Tibial nerve (tissue), 3 donors: ENCODE results near the gene BACH2.

Experiments used
- POLR2A ChIP-seq, 2 donors: fragments of 450-650 bp; IDR thresholded peaks; one replicate each; pipeline ENCODE4 v1.6.1; 2017; ENCODE audit warnings: antibody characterized with exemption in 2 of 2, mild to moderate bottlenecking in 2 of 2, moderate library complexity in 2 of 2
- TF ChIP-seq, protein P1 (sequence below), 5 experiments: fragments of 200-600 bp in 3 of 5; fragments of 450-650 bp in 2 of 5; sonication (generic) in 3 of 5; IDR thresholded peaks; one replicate each; pipeline ENCODE4 v1.5.1; 2016 to 2019; ENCODE audit warnings: antibody characterized with exemption in 5 of 5, mild to moderate bottlenecking in 3 of 5, moderate library complexity in 2 of 5

DNA sequence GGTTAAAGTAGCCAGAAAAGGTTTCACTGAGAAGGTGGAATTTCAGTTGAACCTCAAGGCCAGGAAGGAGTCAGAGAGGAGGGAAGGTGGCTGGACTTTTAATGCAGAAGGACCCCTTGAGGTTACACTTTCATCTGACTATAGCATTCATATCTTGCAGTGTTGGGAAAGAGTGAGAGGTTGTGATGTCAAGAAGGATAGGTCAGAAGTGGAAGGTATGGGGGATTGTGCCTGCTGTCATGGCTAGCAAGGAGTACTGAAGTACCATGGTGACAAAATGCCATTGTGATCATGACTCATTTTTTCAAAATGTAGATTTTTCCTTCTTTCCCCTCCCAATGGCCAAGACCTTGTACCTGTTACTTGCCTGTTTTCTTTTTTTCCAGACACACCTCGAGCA, 5.2 kb upstream of the BACH2 start:
- TF ChIP-seq, protein P1, sequence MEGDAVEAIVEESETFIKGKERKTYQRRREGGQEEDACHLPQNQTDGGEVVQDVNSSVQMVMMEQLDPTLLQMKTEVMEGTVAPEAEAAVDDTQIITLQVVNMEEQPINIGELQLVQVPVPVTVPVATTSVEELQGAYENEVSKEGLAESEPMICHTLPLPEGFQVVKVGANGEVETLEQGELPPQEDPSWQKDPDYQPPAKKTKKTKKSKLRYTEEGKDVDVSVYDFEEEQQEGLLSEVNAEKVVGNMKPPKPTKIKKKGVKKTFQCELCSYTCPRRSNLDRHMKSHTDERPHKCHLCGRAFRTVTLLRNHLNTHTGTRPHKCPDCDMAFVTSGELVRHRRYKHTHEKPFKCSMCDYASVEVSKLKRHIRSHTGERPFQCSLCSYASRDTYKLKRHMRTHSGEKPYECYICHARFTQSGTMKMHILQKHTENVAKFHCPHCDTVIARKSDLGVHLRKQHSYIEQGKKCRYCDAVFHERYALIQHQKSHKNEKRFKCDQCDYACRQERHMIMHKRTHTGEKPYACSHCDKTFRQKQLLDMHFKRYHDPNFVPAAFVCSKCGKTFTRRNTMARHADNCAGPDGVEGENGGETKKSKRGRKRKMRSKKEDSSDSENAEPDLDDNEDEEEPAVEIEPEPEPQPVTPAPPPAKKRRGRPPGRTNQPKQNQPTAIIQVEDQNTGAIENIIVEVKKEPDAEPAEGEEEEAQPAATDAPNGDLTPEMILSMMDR (IDR thresholded peaks at IDR 0.05), result no peak
- no peak for TF ChIP-seq POLR2A (IDR thresholded peaks at IDR 0.05)
